IPS-20b (cell line): ENCODE results near the gene TMEM86A.

Experiments
- H3K27ac ChIP-seq: one replicate; pipeline ENCODE4 v1.5.1; 2013; ENCODE audit warnings: low read length
- H3K27me3 ChIP-seq: 2 replicates; pipeline ENCODE4 v1.6.1; 2013; ENCODE audit warnings: mild to moderate bottlenecking, low read length, inconsistent platforms; ENCODE audit not compliant: insufficient read depth
- H3K36me3 ChIP-seq: 2 replicates; pipeline ENCODE4 v1.6.1; 2013; ENCODE audit warnings: low read depth, mild to moderate bottlenecking, inconsistent platforms, low read length, moderate library complexity; ENCODE audit not compliant: insufficient read depth
- H3K4me1 ChIP-seq: 2 replicates; pipeline ENCODE4 v1.6.1; 2013; ENCODE audit warnings: mild to moderate bottlenecking, control low read depth, inconsistent platforms, low read length, moderate library complexity; ENCODE audit not compliant: insufficient read depth
- H3K4me3 ChIP-seq: 2 replicates; pipeline ENCODE4 v1.5.1; 2013; ENCODE audit warnings: mild to moderate bottlenecking, low read length, inconsistent platforms
- H3K9ac ChIP-seq: 2 replicates; pipeline ENCODE4 v1.6.1; 2013; ENCODE audit warnings: low read depth, mild to moderate bottlenecking, inconsistent platforms, low read length, moderate library complexity
- H3K9me3 ChIP-seq: 2 replicates; pipeline ENCODE4 v1.6.1; 2013; ENCODE audit warnings: mild to moderate bottlenecking, low read depth, low read length, inconsistent platforms; ENCODE audit not compliant: insufficient read depth

TMEM86A gene

GRCh38 chr11:18748766-18749365 is 50.3 kb downstream of the TMEM86A start:
- Histone ChIP-seq H3K9ac (no peak overlapping the region), H3K4me3 (no peak overlapping the region), H3K4me1 (peaks cover 6% of the 10 kb centered on the region), H3K27me3 (no peaks in the 10 kb centered on the region), H3K36me3 (no peaks in the 10 kb centered on the region), H3K9me3 (no peaks in the 10 kb centered on the region), H3K27ac (no peak overlapping the region)

- Histone ChIP-seq H3K4me3 (no peak overlapping the region), H3K36me3 (no peaks in the 10 kb centered on the region), H3K27me3 (no peaks in the 10 kb centered on the region), H3K9ac (no peak overlapping the region), H3K27ac (no peak overlapping the region), H3K9me3 (no peaks in the 10 kb centered on the region), H3K4me1 (peaks cover 6% of the 10 kb centered on the region)
These were observed 51.2 kb downstream of the TMEM86A start for GRCh38 chr11:18749681-18750319.

GRCh38 chr11:18750944-18751343 is 52.4 kb downstream of the TMEM86A start:
- no peak overlapping the region for H3K27ac ChIP-seq
- H3K4me1 ChIP-seq = peaks cover 6% of the 10 kb centered on the region
- H3K36me3 ChIP-seq = no peaks in the 10 kb centered on the region
- H3K9ac ChIP-seq = no peak overlapping the region
- H3K27me3 ChIP-seq = no peaks in the 10 kb centered on the region
- H3K4me3 ChIP-seq = no peak overlapping the region
- H3K9me3 ChIP-seq = no peaks in the 10 kb centered on the region

- Histone ChIP-seq H3K9ac (no peak overlapping the region), H3K36me3 (no peaks in the 10 kb centered on the region), H3K27ac (no peak overlapping the region), H3K27me3 (no peaks in the 10 kb centered on the region), H3K4me1 (peaks cover 6% of the 10 kb centered on the region), H3K9me3 (no peaks in the 10 kb centered on the region), H3K4me3 (no peak overlapping the region)
These were observed 53.9 kb downstream of the TMEM86A start for GRCh38 chr11:18752502-18752901.

- no peaks in the 10 kb centered on the region for H3K27me3 ChIP-seq
- no peak overlapping the region for H3K4me3 ChIP-seq
- no peak overlapping the region for H3K27ac ChIP-seq
- H3K9ac ChIP-seq = no peak overlapping the region
- no peaks in the 10 kb centered on the region for H3K36me3 ChIP-seq
- no peaks in the 10 kb centered on the region for H3K9me3 ChIP-seq
- peaks cover 3% of the 10 kb centered on the region; the same call in 1 of the 2 replicates for H3K4me1 ChIP-seq
These were observed 55.7 kb downstream of the TMEM86A start for GRCh38 chr11:18754308-18754707.
